ENCODE data around the gene WLS.
A peak's percentile ranks its signal among the peaks of the same experiment; 100 is the strongest.

Gene WLS

GRCh38 chr1:68131261-68131660, 101.1 kb downstream of the WLS start:
- TF ChIP-seq ZNF274 (IDR thresholded peaks at IDR 0.05; ENCODE audit: low read depth, low read length) (no peak), SUZ12 (IDR thresholded peaks at IDR 0.05; ENCODE audit: extremely low read depth, insufficient read depth, insufficient read length) (no peak), YY1 (IDR thresholded peaks at IDR 0.05; ENCODE audit: insufficient read depth, insufficient read length) (no peak)
- no peaks in the 10 kb centered on the region for H3K27me3 ChIP-seq (ENCODE audit: insufficient read depth, insufficient read length)
- no peak overlapping the region for H3K9ac ChIP-seq (ENCODE audit: insufficient read length, low read depth)
- H3K36me3 ChIP-seq (ENCODE audit: insufficient read depth, insufficient read length, low read length), result peaks cover 82% of the 10 kb centered on the region
- DNase-seq (ENCODE audit: low read depth, low spot score), result no peak
- no peak overlapping the region for H3K4me3 ChIP-seq (ENCODE audit: insufficient read length, low read depth)
- no peaks in the 10 kb centered on the region for H3K9me3 ChIP-seq (ENCODE audit: insufficient read depth, low read length)
- H3K4me1 ChIP-seq (ENCODE audit: insufficient read depth, insufficient read length), result peaks cover 4% of the 10 kb centered on the region

- H3K9ac ChIP-seq (ENCODE audit: insufficient read length, low read depth), result no peak overlapping the region
- peaks cover 83% of the 10 kb centered on the region for H3K36me3 ChIP-seq (ENCODE audit: insufficient read depth, insufficient read length, low read length)
- no peak for DNase-seq (ENCODE audit: low read depth, low spot score)
- H3K4me3 ChIP-seq (ENCODE audit: insufficient read length, low read depth), result no peak overlapping the region
- H3K27me3 ChIP-seq (ENCODE audit: insufficient read depth, insufficient read length), result no peaks in the 10 kb centered on the region
- H3K9me3 ChIP-seq (ENCODE audit: insufficient read depth, low read length), result no peaks in the 10 kb centered on the region
- peaks cover 4% of the 10 kb centered on the region for H3K4me1 ChIP-seq (ENCODE audit: insufficient read depth, insufficient read length)
- no peak for TF ChIP-seq YY1 (IDR thresholded peaks at IDR 0.05; ENCODE audit: insufficient read depth, insufficient read length)
- no peak for TF ChIP-seq ZNF274 (IDR thresholded peaks at IDR 0.05; ENCODE audit: low read depth, low read length)
- no peak for TF ChIP-seq SUZ12 (IDR thresholded peaks at IDR 0.05; ENCODE audit: extremely low read depth, insufficient read depth, insufficient read length)
These were observed 102.6 kb downstream of the WLS start for GRCh38 chr1:68129536-68130250.

GRCh38 chr1:68128820-68129219, 103.5 kb downstream of the WLS start:
- no peak for DNase-seq (ENCODE audit: low read depth, low spot score)
- TF ChIP-seq ZNF274 (IDR thresholded peaks at IDR 0.05; ENCODE audit: low read depth, low read length), result no peak
- no peak for TF ChIP-seq YY1 (IDR thresholded peaks at IDR 0.05; ENCODE audit: insufficient read depth, insufficient read length)
- TF ChIP-seq SUZ12 (IDR thresholded peaks at IDR 0.05; ENCODE audit: extremely low read depth, insufficient read depth, insufficient read length), result no peak
- Histone ChIP-seq H3K27me3 (ENCODE audit: insufficient read depth, insufficient read length) (no peaks in the 10 kb centered on the region), H3K9ac (ENCODE audit: insufficient read length, low read depth) (no peak overlapping the region), H3K4me1 (ENCODE audit: insufficient read depth, insufficient read length) (peaks cover 4% of the 10 kb centered on the region), H3K36me3 (ENCODE audit: insufficient read depth, insufficient read length, low read length) (peaks cover 83% of the 10 kb centered on the region), H3K9me3 (ENCODE audit: insufficient read depth, low read length) (no peaks in the 10 kb centered on the region), H3K4me3 (ENCODE audit: insufficient read length, low read depth) (no peak overlapping the region)

- Histone ChIP-seq H3K4me1 (ENCODE audit: insufficient read depth, insufficient read length) (peaks cover 4% of the 10 kb centered on the region), H3K36me3 (ENCODE audit: insufficient read depth, insufficient read length, low read length) (peaks cover 83% of the 10 kb centered on the region), H3K4me3 (ENCODE audit: insufficient read length, low read depth) (no peak overlapping the region), H3K9ac (ENCODE audit: insufficient read length, low read depth) (no peak overlapping the region), H3K27me3 (ENCODE audit: insufficient read depth, insufficient read length) (no peaks in the 10 kb centered on the region), H3K9me3 (ENCODE audit: insufficient read depth, low read length) (no peaks in the 10 kb centered on the region)
- no peak for TF ChIP-seq ZNF274 (IDR thresholded peaks at IDR 0.05; ENCODE audit: low read depth, low read length)
- no peak for TF ChIP-seq SUZ12 (IDR thresholded peaks at IDR 0.05; ENCODE audit: extremely low read depth, insufficient read depth, insufficient read length)
- TF ChIP-seq YY1 (IDR thresholded peaks at IDR 0.05; ENCODE audit: insufficient read depth, insufficient read length), result no peak
- peak; percentile 65 for DNase-seq (ENCODE audit: low read depth, low spot score)
These were observed 104.2 kb downstream of the WLS start for GRCh38 chr1:68128157-68128556.

- Histone ChIP-seq H3K36me3 (ENCODE audit: insufficient read depth, insufficient read length, low read length) (peaks cover 73% of the 10 kb centered on the region), H3K4me3 (ENCODE audit: insufficient read length, low read depth) (no peak overlapping the region), H3K9me3 (ENCODE audit: insufficient read depth, low read length) (no peaks in the 10 kb centered on the region), H3K4me1 (ENCODE audit: insufficient read depth, insufficient read length) (peaks cover 6% of the 10 kb centered on the region), H3K9ac (ENCODE audit: insufficient read length, low read depth) (no peak overlapping the region), H3K27me3 (ENCODE audit: insufficient read depth, insufficient read length) (no peaks in the 10 kb centered on the region)
- DNase-seq (ENCODE audit: low read depth, low spot score), result no peak
- TF ChIP-seq YY1 (IDR thresholded peaks at IDR 0.05; ENCODE audit: insufficient read depth, insufficient read length), result no peak
- TF ChIP-seq SUZ12 (IDR thresholded peaks at IDR 0.05; ENCODE audit: extremely low read depth, insufficient read depth, insufficient read length), result no peak
- no peak for TF ChIP-seq ZNF274 (IDR thresholded peaks at IDR 0.05; ENCODE audit: low read depth, low read length)
These were observed 110.8 kb downstream of the WLS start for GRCh38 chr1:68121536-68121935.

- H3K36me3 ChIP-seq (ENCODE audit: insufficient read depth, insufficient read length, low read length), result peaks cover 67% of the 10 kb centered on the region
- no peak overlapping the region for H3K9ac ChIP-seq (ENCODE audit: insufficient read length, low read depth)
- TF ChIP-seq SUZ12 (IDR thresholded peaks at IDR 0.05; ENCODE audit: extremely low read depth, insufficient read depth, insufficient read length) (no peak), ZNF274 (IDR thresholded peaks at IDR 0.05; ENCODE audit: low read depth, low read length) (no peak), YY1 (IDR thresholded peaks at IDR 0.05; ENCODE audit: insufficient read depth, insufficient read length) (no peak)
- peaks cover 6% of the 10 kb centered on the region for H3K4me1 ChIP-seq (ENCODE audit: insufficient read depth, insufficient read length)
- H3K27me3 ChIP-seq (ENCODE audit: insufficient read depth, insufficient read length), result no peaks in the 10 kb centered on the region
- no peaks in the 10 kb centered on the region for H3K9me3 ChIP-seq (ENCODE audit: insufficient read depth, low read length)
- H3K4me3 ChIP-seq (ENCODE audit: insufficient read length, low read depth), result no peak overlapping the region
- DNase-seq (ENCODE audit: low read depth, low spot score), result peak; percentile 85
These were observed 112.1 kb downstream of the WLS start for GRCh38 chr1:68120136-68120791.

GRCh38 chr1:68119445-68119844, 112.9 kb downstream of the WLS start:
- Histone ChIP-seq H3K9me3 (ENCODE audit: insufficient read depth, low read length) (no peaks in the 10 kb centered on the region), H3K4me1 (ENCODE audit: insufficient read depth, insufficient read length) (peaks cover 6% of the 10 kb centered on the region), H3K9ac (ENCODE audit: insufficient read length, low read depth) (no peak overlapping the region), H3K27me3 (ENCODE audit: insufficient read depth, insufficient read length) (no peaks in the 10 kb centered on the region), H3K36me3 (ENCODE audit: insufficient read depth, insufficient read length, low read length) (peaks cover 59% of the 10 kb centered on the region), H3K4me3 (ENCODE audit: insufficient read length, low read depth) (no peak overlapping the region)
- DNase-seq (ENCODE audit: low read depth, low spot score), result no peak
- TF ChIP-seq SUZ12 (IDR thresholded peaks at IDR 0.05; ENCODE audit: extremely low read depth, insufficient read depth, insufficient read length), result no peak
- no peak for TF ChIP-seq ZNF274 (IDR thresholded peaks at IDR 0.05; ENCODE audit: low read depth, low read length)
- TF ChIP-seq YY1 (IDR thresholded peaks at IDR 0.05; ENCODE audit: insufficient read depth, insufficient read length), result no peak
